Activated CD8-positive, alpha-beta T cell treated with anti-CD3 and anti-CD28 coated beads for 36 hours (primary cell): ENCODE measurements around the gene TSC22D1. TPM values are rescaled to one million over a fixed set of nuclear protein-coding genes. Genes with fewer than 3 reads are reported as not detected.

Experiments
- ATAC-seq: fragments of 200-7000 bp; cut with Tn5 transposase; one replicate; pipeline ENCODE4 v1.10.0; 2021; ENCODE audit warnings: mild to moderate bottlenecking, moderate library complexity
- CTCF ChIA-PET: fragments of 350-600 bp; sonication (Branson Sonifier 250); formaldehyde crosslinking; loops from one replicate; lab custom pipeline; 2021; ENCODE audit warnings: antibody characterized with exemption; lab: Charles Lee
- POLR2A ChIA-PET: fragments of 350-600 bp; sonication (Branson Sonifier 250); formaldehyde crosslinking; loops from one replicate; lab custom pipeline; 2021; ENCODE audit warnings: antibody characterized with exemption; lab: Charles Lee
- DNase-seq: peaks from one replicate; pipeline ENCODE4 v3.0.0-alpha.2; 2020
- H3K27ac Mint-ChIP-seq: one replicate; pipeline ENCODE4 v1.8.0; 2021; ENCODE audit warnings: mild to moderate bottlenecking, mixed read lengths
- H3K27me3 Mint-ChIP-seq: one replicate; pipeline ENCODE4 v1.8.0; 2021; ENCODE audit warnings: mixed read lengths
- H3K36me3 Mint-ChIP-seq: one replicate; pipeline ENCODE4 v1.8.0; 2021; ENCODE audit warnings: low read depth, mixed read lengths
- H3K4me1 Mint-ChIP-seq: one replicate; pipeline ENCODE4 v1.8.0; 2021; ENCODE audit warnings: low read depth, mixed read lengths
- H3K4me3 Mint-ChIP-seq: one replicate; pipeline ENCODE4 v1.8.0; 2021; ENCODE audit warnings: mild to moderate bottlenecking, moderate library complexity, mixed read lengths
- H3K9me3 Mint-ChIP-seq: one replicate; pipeline ENCODE4 v1.8.0; 2021; ENCODE audit warnings: mixed read lengths
- intact Hi-C: fragments of 100-400 bp; cut with micrococcal nuclease; formaldehyde crosslinking; loops from one replicate; pipeline ENCODE4 v1.10.0; 2022
- total RNA-seq, 2 experiments: library from RNA; stranded (reverse); gene quantifications; one replicate each; pipeline ENCODE4 v1.2.3, GENCODE V29; 2021
- TF ChIP-seq, protein P1 (sequence below): fragments of 200-600 bp; IDR thresholded peaks from one replicate; pipeline ENCODE4 v1.8.0; 2022; ENCODE audit warnings: antibody characterized with exemption, mild to moderate bottlenecking

TSC22D1 gene
- total RNA-seq, 2 experiments from 2014 or later = 7.6 to 9.6 TPM

DNA sequence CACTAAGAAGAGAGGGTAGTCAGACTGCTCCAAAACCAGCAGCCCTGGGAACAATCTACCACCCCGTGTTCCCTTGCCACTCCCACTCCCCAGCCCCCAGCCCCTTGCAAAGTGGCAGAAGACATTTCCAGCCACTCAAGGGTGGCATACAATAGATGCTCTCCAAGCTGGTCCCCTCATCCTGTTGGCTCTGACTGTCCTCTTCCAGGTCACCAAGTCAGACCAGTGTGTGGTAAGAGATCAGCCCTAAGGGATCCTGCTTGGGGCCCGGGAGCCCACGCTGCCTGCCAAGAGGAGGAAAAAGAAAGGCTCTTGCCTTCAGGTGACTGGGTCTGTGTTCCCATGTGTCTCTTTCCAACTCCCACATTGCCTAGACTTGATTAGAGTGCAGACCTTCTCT is 177.5 kb downstream of the TSC22D1 start:
- intact Hi-C loops = no loop called here
- Mint-ChIP-seq H3K4me1 (no peaks in the 10 kb centered on the region), H3K36me3 (no peaks in the 10 kb centered on the region), H3K27ac (no peak overlapping the region), H3K27me3 (no peaks in the 10 kb centered on the region), H3K4me3 (no peak overlapping the region), H3K9me3 (no peaks in the 10 kb centered on the region)
- TF ChIP-seq, protein P1, sequence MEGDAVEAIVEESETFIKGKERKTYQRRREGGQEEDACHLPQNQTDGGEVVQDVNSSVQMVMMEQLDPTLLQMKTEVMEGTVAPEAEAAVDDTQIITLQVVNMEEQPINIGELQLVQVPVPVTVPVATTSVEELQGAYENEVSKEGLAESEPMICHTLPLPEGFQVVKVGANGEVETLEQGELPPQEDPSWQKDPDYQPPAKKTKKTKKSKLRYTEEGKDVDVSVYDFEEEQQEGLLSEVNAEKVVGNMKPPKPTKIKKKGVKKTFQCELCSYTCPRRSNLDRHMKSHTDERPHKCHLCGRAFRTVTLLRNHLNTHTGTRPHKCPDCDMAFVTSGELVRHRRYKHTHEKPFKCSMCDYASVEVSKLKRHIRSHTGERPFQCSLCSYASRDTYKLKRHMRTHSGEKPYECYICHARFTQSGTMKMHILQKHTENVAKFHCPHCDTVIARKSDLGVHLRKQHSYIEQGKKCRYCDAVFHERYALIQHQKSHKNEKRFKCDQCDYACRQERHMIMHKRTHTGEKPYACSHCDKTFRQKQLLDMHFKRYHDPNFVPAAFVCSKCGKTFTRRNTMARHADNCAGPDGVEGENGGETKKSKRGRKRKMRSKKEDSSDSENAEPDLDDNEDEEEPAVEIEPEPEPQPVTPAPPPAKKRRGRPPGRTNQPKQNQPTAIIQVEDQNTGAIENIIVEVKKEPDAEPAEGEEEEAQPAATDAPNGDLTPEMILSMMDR = no peak
- no peak for DNase-seq
- CTCF ChIA-PET = no interaction called here
- POLR2A ChIA-PET = no interaction called here
- no peak for ATAC-seq

DNA sequence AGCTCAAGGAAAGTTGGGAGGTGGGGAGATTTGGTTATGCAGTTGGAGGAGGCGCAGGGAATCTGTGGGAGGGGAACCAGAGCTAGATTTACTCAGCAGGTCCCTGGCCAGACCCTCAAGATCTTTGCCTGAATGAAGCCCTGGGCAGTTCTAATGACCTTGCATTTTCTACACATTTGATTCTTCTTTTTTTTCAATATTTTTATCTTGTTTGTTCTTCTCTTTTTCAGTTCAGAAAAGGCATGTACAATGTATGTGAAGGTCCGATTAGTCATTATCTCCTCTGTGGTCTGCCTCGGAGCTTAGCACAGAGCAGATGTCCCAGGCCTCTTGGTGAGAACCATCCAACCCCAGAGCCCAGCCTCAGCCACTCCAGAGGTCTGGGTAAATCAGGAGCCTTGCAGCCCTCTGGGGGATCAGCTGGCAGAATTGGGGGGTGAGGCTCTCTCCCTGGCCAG is 178.3 kb downstream of the TSC22D1 start:
- Mint-ChIP-seq H3K27ac (no peak overlapping the region), H3K4me3 (no peak overlapping the region), H3K27me3 (peaks cover 2% of the 10 kb centered on the region), H3K9me3 (no peaks in the 10 kb centered on the region), H3K4me1 (peaks cover 2% of the 10 kb centered on the region), H3K36me3 (no peaks in the 10 kb centered on the region)
- TF ChIP-seq, protein P1 = no peak
- intact Hi-C loops = no loop called here
- DNase-seq = no peak
- ATAC-seq = no peak
- CTCF ChIA-PET = no interaction called here
- POLR2A ChIA-PET = no interaction called here

DNA sequence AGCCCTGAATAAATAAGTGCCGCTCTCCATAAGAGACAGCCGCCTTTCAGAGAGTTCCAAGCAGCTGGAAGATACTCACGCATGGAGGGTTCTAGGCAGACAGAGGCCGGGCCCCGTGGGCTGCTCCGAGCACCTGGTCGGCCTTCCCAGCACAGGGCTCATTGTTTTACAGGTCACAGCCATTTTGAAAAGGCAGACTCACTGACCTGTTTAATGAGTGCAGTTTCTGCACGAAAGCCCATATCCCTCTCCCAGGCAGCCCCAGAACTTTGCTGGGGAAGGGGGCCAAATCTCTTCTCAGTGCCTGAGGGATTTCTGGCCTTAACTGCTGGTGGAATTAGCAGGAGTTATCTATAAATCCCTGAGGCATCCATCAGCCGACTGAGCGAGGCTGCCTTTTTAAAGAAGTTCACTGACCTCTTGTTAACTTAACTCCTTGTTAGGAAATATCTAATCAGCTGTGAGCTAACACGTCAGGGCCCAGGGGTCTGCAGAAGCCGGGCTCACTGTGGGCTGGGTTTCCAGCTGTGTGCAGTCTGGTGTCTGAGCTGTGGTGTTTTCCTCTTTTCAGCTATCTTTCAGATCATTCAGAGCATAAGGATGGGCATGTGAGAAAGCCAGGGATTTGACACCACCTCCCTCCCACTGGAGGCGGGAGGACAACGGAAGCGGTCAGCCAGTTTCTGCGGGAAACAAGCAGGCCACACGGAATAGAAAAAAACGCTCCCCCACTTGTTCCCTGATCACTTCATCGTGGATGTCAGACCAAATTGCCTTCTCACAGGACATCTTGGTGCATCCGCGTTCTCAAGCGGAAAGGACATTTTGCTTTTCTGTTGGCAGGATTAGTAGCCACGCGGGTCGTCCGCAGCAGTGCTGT is 179.2 kb downstream of the TSC22D1 start:
- H3K4me1 Mint-ChIP-seq = peaks cover 2% of the 10 kb centered on the region
- no peak overlapping the region for H3K4me3 Mint-ChIP-seq
- peaks cover 2% of the 10 kb centered on the region for H3K27me3 Mint-ChIP-seq
- no peak overlapping the region for H3K27ac Mint-ChIP-seq
- no peaks in the 10 kb centered on the region for H3K36me3 Mint-ChIP-seq
- H3K9me3 Mint-ChIP-seq = no peaks in the 10 kb centered on the region
- DNase-seq = no peak
- ATAC-seq = no peak
- TF ChIP-seq, protein P1 = no peak
- intact Hi-C loops = no loop called here
- ChIA-PET CTCF (no interaction called here), POLR2A (interaction anchor here (0.5 kb wide), 1 partner anchor 327 kb away, joined by 3 read pairs; no protein-coding TSS in a partner anchor)

DNA sequence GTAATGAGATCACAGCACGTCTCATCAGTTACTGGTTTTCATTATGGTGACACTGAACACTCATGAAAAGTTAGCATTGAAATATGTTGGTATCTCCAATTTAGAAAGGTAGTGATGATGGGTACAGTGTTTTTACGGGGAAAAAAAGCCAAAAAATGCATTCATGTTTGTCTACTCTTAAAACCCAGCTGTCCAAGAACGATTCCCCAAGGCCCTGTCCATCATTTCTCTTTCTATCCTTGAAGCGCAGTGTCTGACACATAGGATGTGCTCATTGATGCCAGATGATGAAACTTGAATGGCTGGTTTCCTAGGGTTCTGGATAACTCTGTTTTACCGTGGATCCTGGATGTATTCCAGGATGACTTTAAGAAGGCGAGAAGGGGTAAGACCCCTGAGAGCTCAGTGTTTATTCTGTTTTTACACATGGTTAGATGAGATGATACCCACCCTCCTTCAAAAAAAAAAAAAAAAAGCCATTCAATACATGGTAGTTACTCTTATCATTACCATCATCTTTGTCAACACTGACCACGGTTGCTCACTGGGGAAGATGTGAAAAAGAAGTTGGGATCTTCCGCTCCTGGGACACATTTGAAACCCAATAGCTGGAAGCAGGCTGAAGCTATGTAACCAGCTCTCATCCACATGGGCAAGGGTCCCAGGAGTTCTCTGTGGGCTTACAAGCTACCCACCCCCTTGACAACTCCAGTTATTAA is 180.0 kb downstream of the TSC22D1 start:
- CTCF ChIA-PET = interaction anchor here (1.1 kb wide), 1 partner anchor 488 kb away, joined by 3 read pairs; no protein-coding TSS in a partner anchor
- Mint-ChIP-seq H3K27me3 (peaks cover 2% of the 10 kb centered on the region), H3K9me3 (no peaks in the 10 kb centered on the region), H3K36me3 (no peaks in the 10 kb centered on the region), H3K4me1 (peaks cover 2% of the 10 kb centered on the region), H3K27ac (no peak overlapping the region), H3K4me3 (no peak overlapping the region)
- TF ChIP-seq, protein P1 = no peak
- POLR2A ChIA-PET = interaction anchor here (0.5 kb wide), 1 partner anchor 326 kb away, joined by 3 read pairs; no protein-coding TSS in a partner anchor
- intact Hi-C loops = no loop called here
- ATAC-seq (no peak), DNase-seq (no peak)
